GM19025 (cell line): ENCODE data around the gene PPIE.

Experiments used
- ATAC-seq: cut with Tn5 transposase; IDR thresholded peaks from one replicate; pipeline ENCODE4 v1.9.1; 2021; ENCODE audit warnings: mild to moderate bottlenecking, low read depth, moderate library complexity; ENCODE audit not compliant: unreplicated experiment

PPIE gene

DNA sequence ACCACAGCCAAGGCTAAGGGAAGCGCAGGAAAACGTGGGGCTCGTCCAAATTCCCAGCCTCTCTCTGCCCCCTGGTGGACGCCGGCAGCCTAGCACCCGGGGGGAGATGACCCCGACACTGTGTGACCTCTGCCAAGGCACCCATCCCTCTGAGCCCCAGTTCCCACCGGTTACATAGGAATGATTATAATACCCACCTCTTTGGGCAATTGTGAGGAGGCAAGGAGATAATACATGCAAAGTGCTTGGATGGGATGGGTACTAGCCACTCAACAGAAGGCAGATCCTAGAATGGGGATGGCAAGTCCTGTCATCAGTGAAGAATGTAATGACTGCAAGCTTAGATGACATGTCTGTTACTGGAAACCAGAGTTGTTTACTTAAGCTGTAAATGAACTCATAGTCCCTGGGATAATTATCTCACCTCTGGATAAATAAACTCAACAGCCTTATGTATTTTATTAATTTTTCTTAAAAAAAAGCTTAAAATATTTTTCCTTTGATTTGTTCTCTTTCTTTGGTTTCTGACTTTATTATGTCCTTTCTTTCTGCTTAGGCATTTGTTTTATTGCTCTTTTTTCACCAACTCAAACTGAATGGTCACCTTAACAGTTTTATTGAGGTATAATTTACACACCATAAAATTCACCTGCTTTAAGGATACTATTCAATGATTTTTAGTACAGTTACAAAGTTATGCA is 61.2 kb downstream of the PPIE start:
- peak; percentile 32 for ATAC-seq

DNA sequence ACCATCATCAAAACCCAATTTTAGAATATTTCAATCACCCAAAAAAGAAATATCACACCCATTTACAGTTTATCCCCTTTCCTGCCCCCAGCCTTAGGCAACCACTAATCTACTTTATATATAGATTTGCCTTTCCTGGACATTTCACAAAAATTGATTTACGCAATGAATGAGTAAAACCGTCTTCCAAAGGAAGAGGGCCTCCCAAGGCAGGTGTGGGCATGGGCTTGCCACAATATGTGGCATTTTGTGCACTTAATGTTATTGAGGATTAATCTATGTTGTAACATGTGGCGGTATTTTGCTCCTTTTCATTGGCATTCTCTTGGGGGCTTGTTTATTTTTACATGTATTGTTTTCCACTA is 61.8 kb downstream of the PPIE start:
- ATAC-seq: no peak

DNA sequence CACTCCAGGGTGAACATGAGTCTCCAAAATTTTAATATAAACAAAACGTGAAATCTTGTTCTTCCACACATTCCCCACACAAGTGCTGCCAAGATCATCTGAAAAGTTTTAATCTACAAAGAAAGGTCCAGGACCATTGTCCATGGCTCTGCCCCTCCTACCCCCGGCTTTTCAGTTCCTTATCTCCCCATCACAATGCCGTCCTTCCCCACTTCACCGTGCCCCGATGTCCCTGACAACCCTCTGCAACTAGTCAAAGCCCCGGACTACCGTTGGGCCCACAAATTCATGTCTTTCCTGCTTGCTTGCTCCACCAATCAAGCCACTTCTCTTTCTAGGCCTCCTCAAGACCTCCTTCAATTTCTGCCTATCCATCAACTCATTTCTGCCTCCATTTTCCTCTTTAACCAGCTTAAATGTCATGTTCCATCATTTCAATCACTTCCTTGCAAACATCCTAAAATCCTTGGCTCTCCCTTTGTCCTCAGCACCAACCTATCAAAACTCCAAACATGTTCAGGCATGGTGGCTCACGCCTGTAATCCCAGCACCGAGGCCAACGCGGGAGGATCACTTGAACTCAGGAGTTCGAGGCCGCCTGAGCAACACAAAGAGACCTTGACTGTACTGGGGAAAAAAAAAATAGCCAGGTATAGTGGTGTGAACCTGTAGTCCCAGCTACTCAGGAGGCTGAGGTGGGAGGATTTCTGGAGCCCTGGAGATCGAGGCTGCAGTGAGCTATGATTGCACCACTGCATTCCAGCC is 64.0 kb downstream of the PPIE start:
- no peak for ATAC-seq

DNA sequence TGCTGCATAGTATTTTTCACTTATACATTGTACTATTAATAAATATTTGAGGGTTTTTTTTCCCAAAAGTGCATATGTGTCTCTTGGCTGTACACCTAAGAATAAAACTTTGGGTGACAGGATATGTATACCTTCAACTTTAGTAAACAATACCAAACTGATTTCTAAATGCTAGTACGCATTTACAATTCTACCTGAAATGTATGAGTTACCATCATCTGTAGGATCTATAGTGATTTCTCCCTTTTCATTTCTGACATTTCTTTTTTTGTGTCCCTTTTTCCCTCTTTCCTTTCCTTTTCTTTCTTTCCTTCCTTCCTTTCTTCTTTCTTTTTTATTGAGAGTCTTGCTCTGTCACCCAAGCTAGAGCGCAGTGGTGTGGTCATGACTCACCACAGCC is 66.7 kb downstream of the PPIE start:
- no peak for ATAC-seq

DNA sequence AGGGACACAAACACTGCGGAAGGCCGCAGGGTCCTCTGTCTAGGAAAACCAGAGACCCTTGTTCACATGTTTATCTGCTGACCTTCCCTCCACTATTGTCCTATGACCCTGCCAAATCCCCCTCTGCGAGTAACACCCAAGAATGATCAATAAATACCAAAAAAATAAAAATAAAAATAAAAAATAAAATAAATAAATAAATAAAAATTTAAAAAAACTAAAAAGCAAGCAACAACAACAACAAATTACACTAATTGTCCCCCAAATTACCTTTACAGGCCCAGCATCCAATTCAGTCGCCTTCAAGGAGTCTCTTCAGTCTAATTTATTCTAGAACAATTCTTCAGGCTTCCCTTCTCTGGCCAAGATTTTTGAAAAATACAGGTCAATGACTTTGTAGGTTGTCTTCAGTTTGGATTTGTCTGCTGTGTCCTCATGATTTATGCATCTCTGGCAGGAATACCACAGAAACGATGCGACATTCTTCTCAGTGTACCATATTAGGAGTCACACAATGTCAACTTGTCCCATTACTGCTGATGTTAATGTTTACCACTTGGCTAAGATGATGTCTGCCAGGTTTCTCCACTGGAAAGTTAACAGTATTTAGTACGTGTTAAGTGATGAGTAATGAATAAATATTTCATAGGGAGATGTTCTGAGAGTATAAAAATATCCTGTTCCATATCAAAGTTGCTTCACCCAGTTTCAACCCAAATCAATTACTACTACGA is 70.3 kb downstream of the PPIE start:
- ATAC-seq: no peak

DNA sequence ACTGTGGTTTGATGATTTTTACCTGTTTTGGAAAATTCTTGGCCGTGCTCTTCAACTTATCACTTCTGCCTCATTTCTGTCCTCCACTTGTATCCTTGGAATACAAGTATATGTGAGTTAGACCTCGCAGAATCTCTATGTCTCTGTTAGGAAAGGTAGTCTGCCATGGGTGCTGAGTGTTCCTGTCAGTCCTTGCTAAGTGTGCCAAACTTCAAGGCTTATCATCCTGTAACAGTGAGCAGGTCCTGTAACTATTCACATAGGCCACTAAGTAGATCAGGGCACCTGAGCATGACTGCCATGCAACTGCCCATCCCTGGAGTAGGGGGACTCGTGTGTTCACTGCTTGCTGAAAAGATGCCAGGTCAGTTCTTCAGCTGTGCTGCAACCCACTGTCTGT is 74.2 kb downstream of the PPIE start:
- ATAC-seq: no peak
